Neural cell (in vitro differentiated cells): ENCODE data around the gene MAPK9. TPM values are rescaled to one million over a fixed set of nuclear protein-coding genes. Genes with fewer than 3 reads are reported as not detected.

Experiments
- H2AFZ ChIP-seq: fragments of 200-600, 300-800 bp; sonication (generic), shearing (Covaris generic); 2 replicates; pipeline ENCODE4 v1.6.0; 2014; ENCODE audit warnings: low read depth, mild to moderate bottlenecking, antibody characterized with exemption, low read length, moderate library complexity
- H3F3A ChIP-seq: fragments of 200-600 bp; shearing (Covaris generic); 2 replicates; pipeline ENCODE4 v1.6.1; 2016; ENCODE audit warnings: mild to moderate bottlenecking, moderate library complexity, mixed read lengths, antibody characterized with exemption, low read length; ENCODE audit not compliant: insufficient read depth, poor library complexity, severe bottlenecking
- H3K27ac ChIP-seq: fragments of 200-600, 300-800 bp; sonication (generic), shearing (Covaris generic); 2 replicates; pipeline ENCODE4 v1.5.1; 2014; ENCODE audit warnings: mild to moderate bottlenecking, low read length, moderate library complexity
- H3K27me3 ChIP-seq: fragments of 300-800, 200-600 bp; sonication (generic), shearing (Covaris generic); 2 replicates; pipeline ENCODE4 v1.6.0; 2014; ENCODE audit warnings: mild to moderate bottlenecking, low read depth, low read length, moderate library complexity; ENCODE audit not compliant: insufficient read depth
- H3K36me3 ChIP-seq: fragments of 300-800, 200-600 bp; sonication (generic), shearing (Covaris generic); 2 replicates; pipeline ENCODE4 v1.5.1; 2014; ENCODE audit warnings: mild to moderate bottlenecking, antibody characterized with exemption, low read length, moderate library complexity; ENCODE audit not compliant: insufficient read depth
- H3K4me2 ChIP-seq: fragments of 300-800, 200-600 bp; sonication (generic), shearing (Covaris generic); 2 replicates; pipeline ENCODE4 v1.6.0; 2014; ENCODE audit warnings: mild to moderate bottlenecking, low read length
- H3K4me3 ChIP-seq: fragments of 300-800, 200-600 bp; sonication (generic), shearing (Covaris generic); 2 replicates; pipeline ENCODE4 v1.5.1; 2014; ENCODE audit warnings: mild to moderate bottlenecking, low read length, moderate library complexity
- H3K79me2 ChIP-seq: fragments of 200-600 bp; shearing (Covaris generic); replicated peaks from 2 replicates; pipeline ENCODE4 v1.6.0; 2014; ENCODE audit warnings: mild to moderate bottlenecking, low read length, moderate library complexity; ENCODE audit not compliant: insufficient read depth
- H3K9ac ChIP-seq: fragments of 300-800, 200-600 bp; sonication (generic), shearing (Covaris generic); 2 replicates; pipeline ENCODE4 v1.6.1; 2016; ENCODE audit warnings: mild to moderate bottlenecking, low read length, mixed read lengths
- H3K9me2 ChIP-seq: fragments of 200-600 bp; shearing (Covaris generic); 2 replicates; pipeline ENCODE4 v1.6.1; 2016; ENCODE audit warnings: mild to moderate bottlenecking, low read length, mixed read lengths; ENCODE audit not compliant: insufficient read depth
- H3K9me3 ChIP-seq: fragments of 200-600, 300-800 bp; sonication (generic), shearing (Covaris generic); 2 replicates; pipeline ENCODE4 v1.6.1; 2016; ENCODE audit warnings: mild to moderate bottlenecking, mixed run types, low read length, moderate library complexity, mixed read lengths
- H4K20me1 ChIP-seq: fragments of 200-600 bp; shearing (Covaris generic); 2 replicates; pipeline ENCODE4 v1.6.1; 2016; ENCODE audit warnings: mild to moderate bottlenecking, mixed run types; ENCODE audit not compliant: insufficient read depth
- EP300 ChIP-seq: fragments of 450-650 bp; conservative IDR thresholded peaks from 2 replicates; pipeline ENCODE4 v1.6.1; 2014; ENCODE audit warnings: antibody characterized with exemption, mild to moderate bottlenecking, moderate library complexity; ENCODE audit not compliant: poor library complexity, severe bottlenecking
- POLR2AphosphoS5 ChIP-seq: IDR thresholded peaks from 2 replicates; pipeline ENCODE4 v1.6.1; 2012
- RAD21 ChIP-seq: fragments of 450-650 bp; conservative IDR thresholded peaks from 2 replicates; pipeline ENCODE4 v1.6.1; 2014; ENCODE audit warnings: antibody characterized with exemption, mild to moderate bottlenecking, moderate library complexity
- REST ChIP-seq: IDR thresholded peaks from 2 replicates; pipeline ENCODE4 v1.6.1; 2012; ENCODE audit warnings: borderline replicate concordance
- SMC3 ChIP-seq: fragments of 450-650 bp; conservative IDR thresholded peaks from 2 replicates; pipeline ENCODE4 v1.6.1; 2014; ENCODE audit warnings: antibody characterized with exemption, mild to moderate bottlenecking, moderate library complexity; ENCODE audit not compliant: poor library complexity
- TAF1 ChIP-seq: IDR thresholded peaks from 2 replicates; pipeline ENCODE4 v1.6.1; 2012; ENCODE audit warnings: low read depth
- polyA plus RNA-seq: library from polyadenylated mRNA; depleted of rRNA; stranded (reverse); fragments of >200 nt; gene quantifications from 2 replicates; pipeline ENCODE4 v1.2.3, GENCODE V29; 2014
- TF ChIP-seq, protein P1 (sequence below): fragments of 450-650 bp; IDR thresholded peaks from 2 replicates; pipeline ENCODE4 v1.5.1; 2014; ENCODE audit warnings: antibody characterized with exemption, mild to moderate bottlenecking, moderate library complexity; ENCODE audit not compliant: poor library complexity, severe bottlenecking

MAPK9 gene
- polyA plus RNA-seq, 1 donor from 2014 or later: 73.9 TPM

DNA sequence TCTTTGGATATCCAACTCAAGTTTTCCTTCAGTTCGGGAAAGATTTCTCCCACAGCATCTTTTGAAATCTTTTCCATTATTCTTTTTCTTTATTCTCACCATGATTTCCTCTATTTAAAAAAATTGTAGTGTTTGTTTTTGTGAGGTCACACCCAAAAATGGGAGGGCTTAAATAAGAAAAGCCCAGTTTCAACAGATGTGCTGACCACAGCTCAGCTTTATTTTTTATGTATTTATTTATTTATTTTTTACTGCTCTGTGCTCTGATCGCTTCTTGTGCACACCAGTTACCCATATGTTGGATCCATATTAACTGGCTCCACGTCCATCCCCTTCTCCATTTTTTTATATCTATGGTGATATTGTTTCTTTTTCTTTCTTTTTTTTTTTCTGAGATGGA, 41.0 kb upstream of the MAPK9 start:
- no peak overlapping the region for H3K9ac ChIP-seq
- H3K4me2 ChIP-seq: no peak overlapping the region

GRCh38 chr5:180332051-180332517, 40.2 kb upstream of the MAPK9 start:
- Histone ChIP-seq H3K4me2 (no peak overlapping the region), H3K27me3 (no peaks in the 10 kb centered on the region), H3K27ac (no peak overlapping the region), H3K9me2 (no peaks in the 10 kb centered on the region), H2AFZ (no peak overlapping the region), H3K9me3 (no peaks in the 10 kb centered on the region), H3K36me3 (no peaks in the 10 kb centered on the region), H3K9ac (no peak overlapping the region), H3F3A (no peaks in the 10 kb centered on the region), H3K4me3 (no peak overlapping the region), H4K20me1 (no peaks in the 10 kb centered on the region), H3K79me2 (no peaks in the 10 kb centered on the region)
- TF ChIP-seq TAF1: no peak
- TF ChIP-seq, protein P1, sequence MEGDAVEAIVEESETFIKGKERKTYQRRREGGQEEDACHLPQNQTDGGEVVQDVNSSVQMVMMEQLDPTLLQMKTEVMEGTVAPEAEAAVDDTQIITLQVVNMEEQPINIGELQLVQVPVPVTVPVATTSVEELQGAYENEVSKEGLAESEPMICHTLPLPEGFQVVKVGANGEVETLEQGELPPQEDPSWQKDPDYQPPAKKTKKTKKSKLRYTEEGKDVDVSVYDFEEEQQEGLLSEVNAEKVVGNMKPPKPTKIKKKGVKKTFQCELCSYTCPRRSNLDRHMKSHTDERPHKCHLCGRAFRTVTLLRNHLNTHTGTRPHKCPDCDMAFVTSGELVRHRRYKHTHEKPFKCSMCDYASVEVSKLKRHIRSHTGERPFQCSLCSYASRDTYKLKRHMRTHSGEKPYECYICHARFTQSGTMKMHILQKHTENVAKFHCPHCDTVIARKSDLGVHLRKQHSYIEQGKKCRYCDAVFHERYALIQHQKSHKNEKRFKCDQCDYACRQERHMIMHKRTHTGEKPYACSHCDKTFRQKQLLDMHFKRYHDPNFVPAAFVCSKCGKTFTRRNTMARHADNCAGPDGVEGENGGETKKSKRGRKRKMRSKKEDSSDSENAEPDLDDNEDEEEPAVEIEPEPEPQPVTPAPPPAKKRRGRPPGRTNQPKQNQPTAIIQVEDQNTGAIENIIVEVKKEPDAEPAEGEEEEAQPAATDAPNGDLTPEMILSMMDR: peak; percentile 34

More for the DNA sequence above, 41.0 kb upstream of the MAPK9 start:
- Histone ChIP-seq H3K36me3 (no peaks in the 10 kb centered on the region), H3K4me3 (no peak overlapping the region), H4K20me1 (no peaks in the 10 kb centered on the region), H3K9me2 (no peaks in the 10 kb centered on the region), H2AFZ (no peak overlapping the region), H3K9me3 (no peaks in the 10 kb centered on the region), H3F3A (no peaks in the 10 kb centered on the region), H3K27me3 (no peaks in the 10 kb centered on the region), H3K79me2 (no peaks in the 10 kb centered on the region), H3K27ac (no peak overlapping the region)
- no peak for TF ChIP-seq POLR2AphosphoS5
- TF ChIP-seq RAD21: no peak
- TF ChIP-seq, protein P1: no peak
- no peak for TF ChIP-seq SMC3
- TF ChIP-seq REST: no peak

DNA sequence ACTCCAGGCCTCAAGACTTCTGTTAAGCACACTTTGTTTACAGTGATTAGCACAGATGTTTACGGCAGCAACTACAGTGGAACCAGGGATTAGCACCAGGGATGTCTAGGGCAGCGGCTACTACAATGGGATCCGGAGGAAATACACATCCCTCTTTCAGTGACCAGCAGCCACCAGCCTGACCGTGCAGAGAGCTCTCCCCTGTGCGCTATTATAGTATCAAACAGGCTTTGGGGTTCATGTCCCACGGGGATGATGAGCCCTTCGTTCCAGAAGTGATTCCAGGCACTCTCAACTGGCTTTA, 39.7 kb upstream of the MAPK9 start:
- Histone ChIP-seq H2AFZ (no peak overlapping the region), H3K9ac (no peak overlapping the region), H3K9me3 (no peaks in the 10 kb centered on the region), H3K9me2 (no peaks in the 10 kb centered on the region), H3K79me2 (no peaks in the 10 kb centered on the region), H3K27me3 (no peaks in the 10 kb centered on the region), H3K27ac (no peak overlapping the region), H3K36me3 (no peaks in the 10 kb centered on the region), H3K4me3 (no peak overlapping the region), H4K20me1 (no peaks in the 10 kb centered on the region), H3F3A (no peaks in the 10 kb centered on the region), H3K4me2 (no peak overlapping the region)
- TF ChIP-seq, protein P1: no peak
- TF ChIP-seq EP300: no peak
- TF ChIP-seq SMC3: no peak
